ENCODE results near the gene OLA1.

Gene OLA1

GRCh38 chr2:174026122-174026845, 222.0 kb downstream of the OLA1 start:
- no peak for DNase-seq

GRCh38 chr2:174025271-174026121, 222.8 kb downstream of the OLA1 start:
- DNase-seq, result no peak

GRCh38 chr2:174024524-174025270, 223.6 kb downstream of the OLA1 start:
- DNase-seq, result no peak

- no peak for DNase-seq
Measured at GRCh38 chr2:174023591-174024523, 224.5 kb downstream of the OLA1 start.

Measured in activated CD8-positive, alpha-beta memory T cell treated with anti-CD3 and anti-CD28 coated beads, Interleukin-2, amount 50 U/mL, for 4 hours (primary cell).